GM19328 (cell line): ENCODE results near the gene STARD13.
"Not testable (repeated sequence)": the region's sequence is repeated elsewhere in the genome, so short reads cannot be mapped to it uniquely, and the experiment has no call there.

ENCODE experiments used
- ATAC-seq: cut with Tn5 transposase; IDR thresholded peaks from one replicate; pipeline ENCODE4 v1.9.1; 2021; ENCODE audit warnings: mild to moderate bottlenecking, moderate library complexity; ENCODE audit not compliant: unreplicated experiment

Gene STARD13

DNA sequence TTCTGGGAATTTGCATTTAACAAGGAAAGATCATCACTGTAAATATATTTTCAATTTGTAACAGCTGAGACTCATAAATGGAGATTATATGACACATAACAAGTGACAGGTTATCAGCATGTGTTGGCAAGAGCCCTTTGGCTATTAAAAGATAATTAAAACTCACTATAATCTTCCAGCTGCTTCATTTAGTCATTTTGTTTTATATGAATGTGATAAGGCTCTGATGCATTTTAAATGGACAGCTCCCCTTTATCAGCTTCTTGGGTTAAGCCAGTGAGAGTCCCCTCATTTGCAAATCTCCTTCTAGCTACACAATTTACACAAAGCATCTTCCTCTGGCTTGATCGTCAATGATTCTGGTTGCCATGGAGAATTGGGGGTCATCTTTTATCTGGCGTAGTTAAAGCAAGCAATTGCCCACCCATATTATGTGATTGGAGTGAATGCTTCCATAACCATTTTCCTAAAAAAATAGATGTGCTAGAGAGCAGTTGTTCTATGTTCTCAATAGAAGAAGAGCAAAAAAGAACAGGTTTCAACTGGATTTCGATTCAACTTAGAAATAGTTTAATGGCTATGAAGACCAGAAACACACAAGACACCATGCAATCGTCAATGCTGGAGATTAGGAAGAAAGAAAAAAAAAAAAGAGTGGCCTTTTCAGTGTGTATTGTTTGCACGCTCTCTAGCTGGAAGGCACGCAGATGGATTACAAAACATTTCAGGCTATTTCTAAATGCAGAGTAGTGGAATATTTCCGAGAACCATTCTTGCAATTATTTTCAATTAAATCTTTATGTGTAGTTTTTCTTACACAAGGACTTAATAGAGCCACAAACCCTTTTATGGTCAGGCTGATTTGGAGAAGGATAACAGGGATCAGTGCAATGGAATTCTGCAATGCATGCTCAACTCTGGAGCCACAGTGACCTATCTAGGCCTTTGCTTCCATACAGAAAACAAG, 27.4 kb downstream of the STARD13 start:
- no peak for ATAC-seq

- ATAC-seq = no peak
Observed at GRCh38 chr13:33256148-33256840, 29.3 kb downstream of the STARD13 start.

DNA sequence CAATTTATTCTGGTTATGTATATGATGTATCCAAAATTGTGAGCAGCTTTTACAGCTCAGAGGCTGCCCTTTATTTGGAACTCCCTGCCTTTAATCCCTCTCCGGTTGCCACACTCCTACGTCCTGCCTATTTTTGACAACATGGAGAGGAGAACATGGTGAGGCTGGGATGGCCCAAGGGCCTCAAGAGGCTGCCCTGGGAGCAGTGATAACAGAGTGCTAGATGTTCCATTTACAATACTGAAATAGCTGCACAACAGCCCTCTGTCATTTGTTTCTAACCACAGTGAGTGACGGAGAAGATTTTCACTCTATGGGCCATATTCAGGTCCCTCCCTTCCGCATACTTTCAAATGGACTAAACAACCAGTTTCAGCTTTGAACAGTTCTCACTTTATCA, 33.4 kb downstream of the STARD13 start:
- ATAC-seq = no peak

- peak; percentile 67 for ATAC-seq
Observed at GRCh38 chr13:33251131-33251661, 34.4 kb downstream of the STARD13 start.

DNA sequence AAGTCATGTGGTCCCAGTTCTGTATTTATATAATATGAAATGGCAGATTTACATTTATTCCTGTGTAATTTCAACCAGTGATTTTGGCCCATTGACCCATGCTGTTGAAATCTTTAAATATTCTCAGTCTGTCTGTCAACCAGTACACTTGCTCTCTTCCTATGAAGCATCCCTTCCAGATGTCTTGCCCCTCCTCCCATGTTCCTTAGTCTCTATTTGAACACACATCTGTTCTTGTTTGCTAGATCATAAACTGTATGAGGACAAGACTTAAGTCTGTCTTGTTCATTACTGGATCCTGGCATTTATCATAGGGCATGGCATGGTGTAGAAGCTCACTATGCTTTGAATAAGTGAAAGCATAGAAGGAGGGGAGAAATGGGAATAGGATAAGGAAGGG, 34.9 kb downstream of the STARD13 start:
- ATAC-seq = no peak

DNA sequence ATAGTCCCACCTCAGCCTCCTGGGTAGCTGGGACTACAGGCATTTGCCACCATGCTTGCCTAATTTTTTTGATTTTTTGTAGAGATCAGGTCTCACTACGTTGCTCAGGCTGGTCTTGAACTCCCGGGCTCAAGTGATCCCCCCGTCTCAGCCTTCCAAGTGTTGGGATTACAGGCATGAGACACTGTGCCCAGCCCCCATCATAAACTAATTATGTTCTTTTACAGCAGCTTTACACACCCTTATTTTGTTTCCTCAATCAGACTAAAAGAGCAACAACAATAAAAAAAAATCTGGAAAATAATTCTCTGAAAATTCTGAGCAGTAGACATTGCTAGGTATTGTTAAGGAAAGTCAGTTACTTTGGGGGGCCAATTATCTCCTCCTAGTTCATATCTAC, 35.7 kb downstream of the STARD13 start:
- ATAC-seq = no peak

DNA sequence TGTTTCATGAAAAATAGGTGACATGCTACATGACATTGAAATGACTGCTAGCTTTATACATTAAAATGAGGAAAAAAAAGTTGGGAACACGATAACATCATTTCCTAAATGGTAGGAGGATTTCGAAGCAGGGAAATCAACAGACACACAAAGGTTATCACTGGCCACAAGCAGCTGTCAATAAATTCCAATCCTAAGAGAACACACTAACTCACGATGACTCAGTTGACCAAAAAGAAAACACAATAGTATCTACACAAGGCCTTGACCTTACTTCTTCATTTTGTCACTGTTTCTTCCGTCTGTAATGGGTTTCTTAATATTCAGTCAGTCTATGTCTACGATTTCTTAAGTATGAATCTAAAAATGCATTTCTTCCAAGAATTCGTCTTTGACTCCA, 36.5 kb downstream of the STARD13 start:
- no peak for ATAC-seq

DNA sequence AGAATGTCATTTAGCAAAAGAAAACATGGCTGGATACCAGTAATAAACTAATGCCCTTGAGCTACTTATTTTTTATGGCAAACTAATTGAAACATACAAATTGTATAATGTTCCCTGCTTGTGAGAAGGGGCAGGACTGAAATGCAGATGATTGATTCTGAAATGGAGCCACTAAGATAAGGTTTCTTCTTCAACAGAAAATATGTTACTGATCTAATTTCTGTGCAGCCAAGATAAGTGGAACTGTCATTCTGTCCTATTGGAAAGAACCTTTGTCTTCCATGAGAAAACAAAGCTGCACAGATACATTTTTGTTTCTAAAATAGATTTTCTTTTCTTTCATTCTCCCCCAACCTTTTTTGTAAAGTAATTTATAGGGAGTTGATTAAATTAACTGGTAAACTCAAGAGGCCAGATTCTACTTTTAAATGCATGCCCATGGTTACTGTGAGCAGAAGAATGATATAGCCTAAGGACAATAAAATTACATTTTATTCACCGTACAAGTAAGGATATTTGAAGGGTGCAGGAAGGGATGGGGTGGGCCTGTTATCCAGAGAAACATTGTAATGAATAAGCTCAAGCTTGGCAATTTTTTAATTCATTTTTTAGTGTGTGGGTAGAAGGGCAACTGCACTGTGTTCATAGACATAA, 39.9 kb downstream of the STARD13 start:
- ATAC-seq = no peak

- ATAC-seq = no peak
Observed at GRCh38 chr13:33244907-33245287, 40.7 kb downstream of the STARD13 start.

GRCh38 chr13:33244210-33244906, 41.2 kb downstream of the STARD13 start:
- no peak for ATAC-seq

DNA sequence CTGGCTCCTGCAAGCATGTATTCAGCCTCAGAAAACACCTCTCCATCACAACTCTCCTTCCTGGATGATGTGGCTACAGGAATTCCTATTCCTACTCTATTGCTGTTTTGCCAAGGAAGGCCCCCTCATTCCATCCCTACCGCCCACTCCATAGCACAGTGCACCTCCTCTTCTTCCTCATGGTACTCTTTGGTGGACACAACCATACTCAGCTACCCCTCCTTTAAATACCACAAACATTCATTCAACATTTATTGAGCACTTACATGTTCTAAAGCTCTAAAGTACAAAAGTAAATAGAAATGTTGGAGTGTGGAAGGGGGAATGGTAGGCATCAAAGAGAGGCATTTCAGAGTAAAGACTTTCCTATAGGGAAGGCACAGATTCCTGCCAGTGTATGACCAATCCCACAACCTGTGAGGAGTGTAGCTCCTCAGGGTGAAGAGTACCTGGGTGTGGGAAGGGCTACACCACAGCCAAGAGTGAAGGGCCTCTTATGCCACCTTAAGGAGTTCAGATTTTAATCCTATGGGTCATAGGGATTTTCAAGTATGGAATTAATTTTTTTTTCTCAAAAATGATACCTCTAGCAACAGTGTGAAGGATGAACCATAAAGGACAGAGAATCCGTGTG, 42.5 kb downstream of the STARD13 start:
- ATAC-seq = no peak

DNA sequence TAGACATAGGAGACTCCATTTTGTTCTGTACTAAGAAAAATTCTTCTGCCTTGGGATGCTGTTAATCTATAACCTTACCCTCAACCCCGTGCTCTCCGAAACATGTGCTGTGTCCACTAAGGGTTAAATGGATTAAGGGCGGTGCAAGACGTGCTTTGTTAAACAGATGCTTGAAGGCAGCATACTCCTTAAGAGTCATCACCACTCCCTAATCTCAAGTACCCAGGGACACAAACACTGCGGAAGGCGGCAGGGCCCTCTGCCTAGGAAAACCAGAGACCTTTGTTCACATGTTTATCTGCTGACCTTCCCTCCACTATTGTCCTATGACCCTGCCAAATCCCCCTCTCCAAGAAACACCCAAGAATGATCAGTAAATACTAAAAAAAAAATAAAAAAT, 43.2 kb downstream of the STARD13 start:
- not testable (repeated sequence) for ATAC-seq

DNA sequence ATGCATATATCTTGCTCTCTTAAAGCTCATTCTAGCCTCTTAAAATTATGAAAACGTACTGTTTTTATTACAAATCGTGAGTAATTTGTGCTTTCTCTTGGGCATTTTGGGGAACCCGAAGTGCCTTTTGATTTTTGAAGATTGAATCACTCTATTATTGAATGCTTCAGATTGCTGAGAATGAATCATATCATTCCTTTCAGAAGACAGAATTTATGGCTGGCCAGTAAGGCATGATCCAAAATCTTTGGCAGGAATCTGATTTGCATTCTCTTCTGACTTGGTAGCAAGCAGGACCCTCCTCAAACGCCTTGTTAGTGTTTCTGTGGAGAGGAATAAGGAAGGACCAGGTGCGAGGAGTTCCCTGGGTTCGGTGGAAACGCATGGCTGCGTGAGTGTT, 49.5 kb downstream of the STARD13 start:
- no peak for ATAC-seq

DNA sequence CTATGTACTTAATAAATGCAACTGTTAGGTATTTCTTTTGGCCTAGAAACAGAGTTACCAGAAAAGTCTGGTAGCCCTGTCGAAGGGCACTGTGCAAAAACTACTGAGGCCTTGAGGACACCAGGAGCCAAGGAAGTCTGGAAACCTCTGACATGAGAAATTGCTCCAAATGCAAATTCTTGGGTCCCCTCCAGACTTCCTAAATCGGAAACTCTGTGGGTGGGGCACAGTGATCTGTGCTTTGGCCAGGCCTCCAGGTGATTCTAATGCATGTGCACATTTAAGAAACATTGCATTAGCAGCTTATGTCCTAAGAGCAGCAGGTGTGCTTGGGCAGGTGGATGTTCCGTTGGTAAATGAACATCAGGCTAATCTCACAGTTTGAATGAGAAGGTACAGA, 50.0 kb downstream of the STARD13 start:
- no peak for ATAC-seq

DNA sequence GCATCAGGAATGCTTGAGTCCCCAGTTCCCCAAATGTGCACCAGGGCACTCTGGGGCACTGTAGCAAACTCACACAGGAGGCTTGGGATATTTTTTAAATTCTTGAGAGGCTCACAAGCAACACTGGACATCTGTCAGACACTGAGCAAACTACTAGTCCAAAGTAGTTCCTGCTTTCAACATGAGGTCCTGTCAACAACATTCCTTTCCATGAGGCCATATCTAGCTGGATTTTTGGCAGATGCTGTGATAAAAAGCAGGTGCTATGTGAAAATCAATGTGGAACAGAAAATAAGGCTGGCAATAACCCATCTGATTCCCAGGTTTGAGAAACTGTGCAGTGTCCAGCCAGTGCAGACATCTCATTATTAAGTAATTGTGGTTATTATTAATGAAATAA, 50.5 kb downstream of the STARD13 start:
- no peak for ATAC-seq

- no peak for ATAC-seq
Observed at GRCh38 chr13:33233547-33233946, 52.0 kb downstream of the STARD13 start.

DNA sequence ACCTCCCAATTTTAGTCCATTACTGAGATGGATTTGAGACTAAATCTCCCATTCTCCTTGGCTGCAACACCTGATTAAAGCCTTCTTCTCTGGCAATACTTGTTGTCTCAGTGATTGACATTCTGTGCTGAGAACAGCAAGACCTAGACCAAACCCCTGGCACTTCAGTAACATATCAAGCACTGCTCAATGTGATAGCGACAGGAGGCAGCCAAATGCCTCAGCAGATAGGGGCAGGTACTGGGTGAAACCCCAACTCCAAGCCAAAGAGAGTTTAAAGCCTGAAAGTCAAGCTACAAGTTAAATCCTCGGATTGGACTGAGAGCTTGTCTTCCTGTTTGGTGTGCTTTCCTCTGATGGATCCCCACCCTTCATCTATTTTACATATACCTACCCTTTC, 52.7 kb downstream of the STARD13 start:
- ATAC-seq = no peak

DNA sequence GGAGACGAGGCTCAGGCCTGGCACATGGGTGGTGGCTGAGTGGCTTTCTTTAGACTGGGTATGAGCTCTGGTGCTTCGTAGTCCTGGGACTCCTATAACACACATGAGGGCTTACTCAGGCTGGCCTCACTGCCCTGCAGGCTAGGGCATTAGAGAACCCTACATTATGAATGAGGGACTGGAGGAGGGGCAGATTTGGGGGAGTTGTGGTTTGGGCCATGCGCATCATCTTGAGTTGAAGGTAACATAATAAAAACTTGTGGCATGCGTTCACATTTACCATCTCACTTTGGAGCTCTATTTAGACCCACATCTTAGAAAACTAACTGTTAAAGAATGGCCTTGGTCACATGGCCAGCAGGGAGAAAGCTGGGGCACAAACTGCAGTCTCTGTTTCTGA, 54.2 kb downstream of the STARD13 start:
- no peak for ATAC-seq

DNA sequence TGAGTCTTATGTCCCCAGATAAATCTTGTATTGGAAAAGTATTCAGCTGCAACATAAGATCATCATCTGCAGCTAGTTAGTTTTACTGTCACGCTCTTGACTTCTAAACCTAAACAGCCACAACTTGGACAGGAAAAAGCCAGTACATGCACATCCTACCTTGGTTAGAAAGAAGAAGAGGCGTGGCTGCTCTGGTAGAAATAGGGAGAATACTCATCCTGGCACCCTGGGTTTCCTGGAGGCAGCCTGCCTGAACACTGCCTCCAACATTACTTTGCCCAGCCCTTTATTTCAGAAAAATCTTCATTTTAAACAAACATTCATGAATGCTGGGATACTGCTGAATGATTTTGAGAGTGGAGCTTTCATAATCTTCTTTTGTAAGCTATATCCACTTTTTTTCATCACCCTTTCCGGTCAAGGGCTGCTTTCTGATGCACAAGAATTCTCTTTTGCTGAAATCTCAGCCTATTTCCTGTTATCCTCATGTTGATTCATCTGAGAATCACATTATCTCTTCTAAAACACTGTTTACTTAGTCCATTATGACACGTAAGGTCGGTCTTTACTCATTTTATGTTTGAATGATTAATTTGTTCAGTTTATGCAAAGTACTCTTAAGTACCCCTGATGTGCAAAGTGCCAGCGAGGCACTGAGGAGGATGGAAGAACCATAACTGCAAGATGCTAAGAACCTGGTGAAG, 55.2 kb downstream of the STARD13 start:
- ATAC-seq = no peak
